Parathyroid adenoma (tissue), 2 donors: ENCODE results near the gene SBF1.

ENCODE experiments used
- H2AFZ ChIP-seq: fragments of 300-600 bp; sonication (generic); one replicate; pipeline ENCODE4 v1.7.0; 2017; ENCODE audit warnings: antibody characterized with exemption, mild to moderate bottlenecking
- H3K27ac ChIP-seq: fragments of 300-600 bp; sonication (generic); one replicate; pipeline ENCODE4 v1.7.0; 2017
- H3K27me3 ChIP-seq: fragments of 300-600 bp; sonication (generic); one replicate; pipeline ENCODE4 v1.7.0; 2017; ENCODE audit warnings: low read length; ENCODE audit not compliant: control insufficient read depth, insufficient read depth
- H3K36me3 ChIP-seq: fragments of 300-600 bp; sonication (generic); one replicate; pipeline ENCODE4 v1.7.0; 2017; ENCODE audit warnings: low read length; ENCODE audit not compliant: control insufficient read depth, insufficient read depth
- H3K4me1 ChIP-seq: fragments of 300-600 bp; sonication (generic); one replicate; pipeline ENCODE4 v1.7.0; 2017; ENCODE audit warnings: control low read depth
- H3K4me2 ChIP-seq: fragments of 300-600 bp; sonication (generic); one replicate; pipeline ENCODE4 v1.7.0; 2017; ENCODE audit warnings: low read length
- H3K4me3 ChIP-seq: fragments of 300-600 bp; sonication (generic); one replicate; pipeline ENCODE4 v1.7.0; 2017; ENCODE audit warnings: low read depth, low read length
- H3K79me2 ChIP-seq: fragments of 300-600 bp; sonication (generic); one replicate; pipeline ENCODE4 v1.7.0; 2017; ENCODE audit warnings: control low read depth
- H3K9ac ChIP-seq: fragments of 300-600 bp; sonication (generic); one replicate; pipeline ENCODE4 v1.7.0; 2017; ENCODE audit warnings: mild to moderate bottlenecking
- H3K9me3 ChIP-seq: fragments of 300-600 bp; sonication (generic); one replicate; pipeline ENCODE4 v1.7.0; 2017; ENCODE audit warnings: low read length; ENCODE audit not compliant: control insufficient read depth
- TF ChIP-seq, protein P1 (sequence below): fragments of 300-600 bp; sonication (generic); IDR thresholded peaks from one replicate; pipeline ENCODE4 v1.7.0; 2017; ENCODE audit warnings: antibody characterized with exemption, mild to moderate bottlenecking
- donor health status: primary hyperparathyroidism.

SBF1 gene

DNA sequence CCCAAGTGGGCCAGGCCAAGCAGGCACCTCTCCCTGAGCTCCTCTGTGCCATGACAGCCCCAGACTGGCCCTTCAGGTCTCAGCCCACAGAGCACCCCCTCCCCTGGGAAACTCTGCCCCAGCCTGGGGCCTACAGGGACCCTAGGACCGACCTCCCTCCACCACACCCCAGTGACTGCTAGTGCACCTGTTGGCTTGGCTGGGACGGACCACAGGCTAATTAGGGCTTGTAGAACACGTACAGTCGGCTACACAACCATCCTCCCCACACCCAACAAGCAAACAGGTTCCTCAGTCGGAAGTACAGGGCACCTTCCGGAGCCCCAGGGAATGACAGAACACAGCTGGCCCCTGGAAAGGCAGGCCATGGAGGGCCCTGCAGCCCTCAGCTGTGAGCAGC lies 4.3 kb downstream of the SBF1 start:
- H3K4me3 ChIP-seq: no peak overlapping the region
- no peak overlapping the region for H3K27ac ChIP-seq
- H3K79me2 ChIP-seq: peaks cover 40% of the 10 kb centered on the region
- peaks cover 10% of the 10 kb centered on the region for H3K4me1 ChIP-seq
- TF ChIP-seq, protein P1, sequence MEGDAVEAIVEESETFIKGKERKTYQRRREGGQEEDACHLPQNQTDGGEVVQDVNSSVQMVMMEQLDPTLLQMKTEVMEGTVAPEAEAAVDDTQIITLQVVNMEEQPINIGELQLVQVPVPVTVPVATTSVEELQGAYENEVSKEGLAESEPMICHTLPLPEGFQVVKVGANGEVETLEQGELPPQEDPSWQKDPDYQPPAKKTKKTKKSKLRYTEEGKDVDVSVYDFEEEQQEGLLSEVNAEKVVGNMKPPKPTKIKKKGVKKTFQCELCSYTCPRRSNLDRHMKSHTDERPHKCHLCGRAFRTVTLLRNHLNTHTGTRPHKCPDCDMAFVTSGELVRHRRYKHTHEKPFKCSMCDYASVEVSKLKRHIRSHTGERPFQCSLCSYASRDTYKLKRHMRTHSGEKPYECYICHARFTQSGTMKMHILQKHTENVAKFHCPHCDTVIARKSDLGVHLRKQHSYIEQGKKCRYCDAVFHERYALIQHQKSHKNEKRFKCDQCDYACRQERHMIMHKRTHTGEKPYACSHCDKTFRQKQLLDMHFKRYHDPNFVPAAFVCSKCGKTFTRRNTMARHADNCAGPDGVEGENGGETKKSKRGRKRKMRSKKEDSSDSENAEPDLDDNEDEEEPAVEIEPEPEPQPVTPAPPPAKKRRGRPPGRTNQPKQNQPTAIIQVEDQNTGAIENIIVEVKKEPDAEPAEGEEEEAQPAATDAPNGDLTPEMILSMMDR: no peak
- no peak overlapping the region for H3K4me2 ChIP-seq
- H2AFZ ChIP-seq: no peak overlapping the region
- no peaks in the 10 kb centered on the region for H3K9me3 ChIP-seq
- H3K36me3 ChIP-seq: no peaks in the 10 kb centered on the region
- no peaks in the 10 kb centered on the region for H3K27me3 ChIP-seq
- no peak overlapping the region for H3K9ac ChIP-seq

DNA sequence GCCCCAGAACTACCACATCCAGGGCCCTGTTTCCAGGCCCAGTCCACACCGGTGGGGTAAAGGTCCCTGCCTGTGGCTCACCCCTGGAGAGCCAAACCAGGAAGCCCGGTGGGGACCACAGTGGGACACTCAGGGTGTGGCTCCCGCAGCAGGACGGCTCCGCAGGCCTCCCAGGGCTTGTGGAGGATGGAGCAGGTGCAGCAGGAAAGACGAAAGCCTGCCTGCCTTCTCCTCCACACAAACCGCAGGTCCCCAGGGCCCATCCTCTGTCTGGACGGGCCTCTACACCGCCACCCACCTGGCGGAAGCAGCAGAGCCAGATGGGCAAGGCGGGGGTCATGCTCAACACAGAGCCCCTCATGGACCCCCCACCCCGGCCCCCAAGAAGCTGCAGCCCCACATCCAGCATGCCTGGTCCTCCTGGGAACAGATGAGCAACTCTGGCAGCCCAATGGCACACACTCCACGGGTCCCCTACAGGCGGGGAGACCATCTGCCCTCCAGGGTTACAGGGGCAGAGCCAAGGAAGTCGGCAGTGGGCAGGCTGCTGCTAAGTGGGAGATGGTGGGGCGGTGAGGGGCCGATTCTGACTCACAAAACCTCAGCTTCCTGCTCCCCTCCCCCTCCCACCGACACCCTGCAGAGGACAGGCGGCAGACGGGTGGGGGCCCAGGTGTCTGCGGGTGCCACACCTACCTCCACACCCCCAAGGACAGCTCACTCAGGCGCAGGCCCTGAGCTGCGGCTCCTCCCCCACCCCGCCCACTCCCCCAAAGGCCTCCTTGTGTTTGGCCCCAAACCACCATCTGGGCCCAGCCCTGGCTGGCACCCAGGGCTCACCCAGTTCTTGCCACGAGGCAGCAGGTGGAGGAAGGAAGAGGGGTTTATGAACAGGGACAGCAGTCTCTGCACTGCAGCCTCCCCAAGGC lies 5.2 kb downstream of the SBF1 start:
- Histone ChIP-seq H3K27me3 (no peaks in the 10 kb centered on the region), H3K4me3 (no peak overlapping the region), H3K4me1 (peaks cover 10% of the 10 kb centered on the region), H3K79me2 (peaks cover 40% of the 10 kb centered on the region), H3K4me2 (no peak overlapping the region), H3K36me3 (no peaks in the 10 kb centered on the region), H3K27ac (no peak overlapping the region), H3K9me3 (no peaks in the 10 kb centered on the region), H3K9ac (no peak overlapping the region), H2AFZ (no peak overlapping the region)
- TF ChIP-seq, protein P1: no peak

DNA sequence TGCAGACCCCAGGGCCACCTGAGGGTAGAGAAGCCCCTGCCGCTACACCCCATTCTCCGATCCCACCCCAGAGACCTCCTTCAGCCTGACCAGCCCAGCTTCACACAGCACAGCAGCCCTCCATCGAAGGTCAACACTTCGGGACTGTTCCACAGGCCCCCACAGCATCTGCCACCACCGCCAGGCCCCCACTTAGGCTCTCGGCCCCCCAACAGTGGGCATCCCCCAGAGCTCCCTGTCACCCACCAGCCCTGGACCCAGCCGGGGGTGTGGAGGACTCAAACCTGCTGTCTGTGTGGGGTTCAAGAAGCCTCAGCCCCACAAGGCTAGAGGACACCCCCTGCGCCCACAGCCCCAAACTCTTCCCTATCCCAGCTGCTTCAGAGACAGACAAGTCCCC lies 6.2 kb downstream of the SBF1 start:
- TF ChIP-seq, protein P1: no peak
- H3K79me2 ChIP-seq: peaks cover 36% of the 10 kb centered on the region
- no peak overlapping the region for H3K4me2 ChIP-seq
- H3K4me3 ChIP-seq: no peak overlapping the region
- no peak overlapping the region for H2AFZ ChIP-seq
- no peaks in the 10 kb centered on the region for H3K9me3 ChIP-seq
- H3K4me1 ChIP-seq: peaks cover 10% of the 10 kb centered on the region
- no peaks in the 10 kb centered on the region for H3K36me3 ChIP-seq
- no peak overlapping the region for H3K9ac ChIP-seq
- H3K27me3 ChIP-seq: no peaks in the 10 kb centered on the region
- H3K27ac ChIP-seq: no peak overlapping the region

DNA sequence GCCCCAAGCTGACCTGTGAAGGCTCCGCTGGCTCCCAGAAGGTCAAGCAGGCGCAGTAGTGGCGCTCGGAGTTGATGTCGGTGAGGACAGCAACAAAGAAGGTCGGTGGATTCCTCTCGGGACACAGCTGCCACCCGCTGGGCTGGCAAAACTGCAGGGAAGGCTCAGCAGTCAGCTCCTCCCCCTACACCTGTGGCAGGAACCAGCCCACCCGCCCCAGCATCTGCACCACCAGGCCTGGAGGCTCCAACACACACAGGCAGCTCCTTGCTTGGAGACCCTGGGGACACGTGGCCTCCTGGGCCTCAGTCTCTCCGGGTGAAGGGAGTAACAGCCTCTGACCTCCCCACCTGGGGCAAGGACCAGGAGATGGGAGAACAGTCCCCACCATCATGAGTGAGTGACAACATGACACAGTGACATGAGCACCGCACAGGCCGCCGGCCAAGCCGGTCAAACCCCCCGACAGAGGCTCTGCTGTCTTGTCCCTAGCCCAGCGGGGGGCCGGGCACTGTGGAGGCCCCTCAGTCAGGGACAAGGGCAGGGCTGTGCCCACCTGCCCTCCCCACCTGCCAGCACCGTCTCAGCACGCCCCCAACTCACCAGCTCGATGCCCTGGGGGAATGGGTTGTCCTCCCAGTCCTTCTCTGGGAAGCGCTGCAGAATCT lies 6.9 kb downstream of the SBF1 start:
- H3K27me3 ChIP-seq: no peaks in the 10 kb centered on the region
- H3K9ac ChIP-seq: no peak overlapping the region
- H3K4me3 ChIP-seq: no peak overlapping the region
- no peak overlapping the region for H3K27ac ChIP-seq
- TF ChIP-seq, protein P1: no peak
- no peaks in the 10 kb centered on the region for H3K36me3 ChIP-seq
- no peak overlapping the region for H2AFZ ChIP-seq
- no peak overlapping the region for H3K4me2 ChIP-seq
- H3K9me3 ChIP-seq: no peaks in the 10 kb centered on the region
- peaks cover 28% of the 10 kb centered on the region for H3K79me2 ChIP-seq
- peaks cover 5% of the 10 kb centered on the region for H3K4me1 ChIP-seq
